Skeletal muscle tissue (tissue), 4 donors: ENCODE data around the gene FOLR2. TPM values are rescaled to one million over a fixed set of nuclear protein-coding genes. Genes with fewer than 3 reads are reported as not detected.
"Not testable (repeated sequence)": the region's sequence is repeated elsewhere in the genome, so short reads cannot be mapped to it uniquely, and the experiment has no call there.

Experiments
- H3K27ac ChIP-seq: one replicate; pipeline ENCODE4 v1.7.0; 2013; ENCODE audit warnings: mild to moderate bottlenecking, low read depth, low read length, inconsistent platforms
- H3K27me3 ChIP-seq, 3 donors: one replicate each; pipeline ENCODE4 v1.7.0; 2013; ENCODE audit warnings: low read length in 3 of 3; ENCODE audit not compliant: control insufficient read depth in 3 of 3, insufficient read depth in 3 of 3
- H3K36me3 ChIP-seq, 3 donors: one replicate each; pipeline ENCODE4 v1.7.0; 2013; ENCODE audit warnings: low read length in 3 of 3; ENCODE audit not compliant: control insufficient read depth in 3 of 3, insufficient read depth in 3 of 3
- H3K4me1 ChIP-seq, 3 donors: one replicate each; pipeline ENCODE4 v1.7.0; 2013; ENCODE audit warnings: low read length in 3 of 3, mild to moderate bottlenecking in 3 of 3; ENCODE audit not compliant: control insufficient read depth in 3 of 3, insufficient read depth in 3 of 3
- H3K4me3 ChIP-seq, 3 donors: one replicate each; pipeline ENCODE4 v1.7.0; 2013; ENCODE audit warnings: low read length in 3 of 3
- H3K9ac ChIP-seq, 3 donors: one replicate each; pipeline ENCODE4 v1.7.0; 2013; ENCODE audit warnings: low read length in 3 of 3, mild to moderate bottlenecking in 3 of 3, moderate library complexity in 2 of 3, low read depth in 1 of 3
- H3K9me3 ChIP-seq, 3 donors: one replicate each; pipeline ENCODE4 v1.7.0; 2013; ENCODE audit warnings: low read length in 3 of 3; ENCODE audit not compliant: control insufficient read depth in 3 of 3
- total RNA-seq: library from RNA; depleted of rRNA; stranded (reverse); fragments of >200 nt; gene quantifications from one replicate; pipeline ENCODE4 v1.2.3, GENCODE V29; 2014
- donor health status: Osteomylitis.

Gene FOLR2
- total RNA-seq, 1 donor from 2014 or later: 15.1 TPM

DNA sequence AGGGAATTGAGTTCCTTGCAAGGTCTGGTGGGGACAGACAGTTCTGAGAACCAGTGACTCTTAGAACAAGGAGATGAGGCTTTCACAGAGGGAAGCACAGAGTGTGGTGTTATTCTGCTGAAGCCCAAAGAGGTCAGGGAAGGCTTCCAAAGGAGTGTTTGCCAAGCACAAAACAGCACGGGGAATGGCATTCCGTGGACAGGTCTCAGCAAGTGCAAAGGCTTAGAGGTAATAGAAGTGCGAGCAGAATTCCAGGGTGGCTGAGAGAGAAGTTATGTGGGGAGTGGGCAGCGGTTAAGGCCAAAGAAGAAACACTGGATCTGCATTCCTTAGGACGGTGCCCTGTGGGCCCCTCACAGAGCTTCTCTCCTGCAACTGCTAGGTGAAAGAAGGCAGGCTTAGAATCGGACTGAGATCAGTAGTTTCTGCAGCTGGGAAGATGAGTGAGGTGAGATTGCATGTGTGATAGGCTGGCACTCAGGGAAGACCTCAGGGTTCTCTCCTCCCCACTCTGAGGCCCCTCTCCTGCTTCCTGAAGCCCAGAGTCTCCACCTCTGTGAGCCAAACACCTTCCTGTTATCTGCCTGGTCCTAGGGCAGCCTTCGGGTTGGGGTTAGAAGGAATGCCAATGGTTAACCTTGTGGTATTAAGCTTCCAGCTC is 35.6 kb upstream of the FOLR2 start:
- not testable (repeated sequence) for H3K9ac ChIP-seq, H3K36me3 ChIP-seq, H3K27me3 ChIP-seq, H3K27ac ChIP-seq, H3K9me3 ChIP-seq, H3K4me1 ChIP-seq, H3K4me3 ChIP-seq

DNA sequence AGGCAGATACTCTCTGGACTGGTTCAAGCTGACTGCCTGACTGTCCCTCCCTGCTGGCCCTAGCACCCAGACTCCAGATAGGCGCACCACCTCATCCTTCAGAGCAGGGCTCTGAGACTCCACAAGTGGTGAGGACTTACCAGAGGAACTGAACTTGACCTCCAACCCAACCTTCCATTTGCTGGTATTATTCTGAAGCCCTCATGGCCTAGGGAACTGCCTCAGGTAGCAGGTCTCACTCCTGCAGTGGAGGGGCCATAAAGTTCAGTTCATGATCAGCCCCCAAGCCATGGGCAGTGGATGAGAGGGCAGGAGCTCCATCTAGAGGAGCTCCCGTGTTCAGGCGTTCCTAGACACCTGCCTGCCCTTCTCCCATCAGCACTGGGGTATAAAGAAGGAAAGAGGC is 35.0 kb upstream of the FOLR2 start:
- not testable (repeated sequence) for H3K4me3 ChIP-seq, H3K9me3 ChIP-seq, H3K36me3 ChIP-seq, H3K27me3 ChIP-seq, H3K9ac ChIP-seq, H3K4me1 ChIP-seq, H3K27ac ChIP-seq

DNA sequence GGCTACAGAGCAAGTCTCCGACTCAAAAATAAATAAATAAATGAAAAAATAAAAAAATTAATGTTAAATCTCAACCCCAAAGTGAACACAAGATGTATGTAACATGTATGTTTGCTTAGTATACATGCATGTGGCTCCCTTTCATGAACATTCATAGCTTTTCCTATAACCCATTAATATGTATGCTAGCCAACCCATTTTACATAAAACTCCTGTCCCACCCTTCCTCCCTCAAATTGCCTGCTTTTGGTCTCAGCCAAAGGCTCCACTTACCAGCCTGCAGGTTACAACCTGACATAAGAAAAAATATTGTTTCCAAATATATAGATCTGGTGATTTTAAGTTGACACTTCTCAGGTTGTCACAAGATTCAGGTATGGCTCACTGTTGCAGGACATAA is 28.3 kb upstream of the FOLR2 start:
- Histone ChIP-seq H3K9ac (no peak overlapping the region), H3K4me1 (peaks cover 0 to 2% (median 2%) of the 10 kb centered on the region in 3 donors)

DNA sequence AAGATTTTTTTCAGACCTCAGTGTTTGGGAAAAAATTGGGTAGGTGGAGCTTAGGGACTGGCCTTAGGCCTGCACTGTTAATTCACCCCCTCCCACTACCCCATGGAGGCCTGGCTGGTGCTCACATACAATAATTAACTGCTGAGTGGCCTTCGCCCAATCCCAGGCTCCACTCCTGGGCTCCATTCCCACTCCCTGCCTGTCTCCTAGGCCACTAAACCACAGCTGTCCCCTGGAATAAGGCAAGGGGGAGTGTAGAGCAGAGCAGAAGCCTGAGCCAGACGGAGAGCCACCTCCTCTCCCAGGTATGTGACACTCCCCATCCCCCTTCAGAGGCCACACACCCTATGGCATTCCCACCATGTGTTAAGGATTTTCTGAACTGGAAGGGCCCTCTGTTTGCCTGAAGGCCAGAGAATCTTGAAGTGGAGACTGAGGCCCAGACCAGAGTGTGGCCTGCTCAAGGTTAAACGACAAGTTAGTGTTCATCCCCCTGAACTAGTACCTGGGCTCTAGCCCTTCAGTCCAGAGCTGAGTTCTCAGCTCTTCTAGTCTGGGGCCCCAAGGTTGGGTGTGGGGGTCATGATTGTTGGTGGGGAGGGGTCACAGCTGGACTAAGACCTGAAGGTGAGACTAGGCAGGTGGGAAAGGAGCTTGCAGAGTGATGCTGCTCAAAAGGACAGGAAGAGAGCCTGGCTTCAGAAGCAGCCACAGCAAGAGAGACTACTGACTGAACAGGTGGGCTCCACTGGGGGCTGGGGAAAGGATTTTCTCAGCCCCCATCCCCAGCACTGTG is 26.9 kb upstream of the FOLR2 start:
- Histone ChIP-seq H3K9me3 (no peaks in the 10 kb centered on the region), H3K9ac (no peak overlapping the region), H3K27me3 (no peaks in the 10 kb centered on the region), H3K4me1 (peaks cover 0 to 2% (median 0%) of the 10 kb centered on the region in 3 donors), H3K4me3 (no peak overlapping the region), H3K27ac (no peak overlapping the region), H3K36me3 (no peaks in the 10 kb centered on the region)

More for the DNA sequence above, 28.3 kb upstream of the FOLR2 start:
- H3K27me3 ChIP-seq: no peaks in the 10 kb centered on the region
- no peak overlapping the region for H3K4me3 ChIP-seq
- no peaks in the 10 kb centered on the region for H3K9me3 ChIP-seq
- H3K27ac ChIP-seq: no peak overlapping the region
- no peaks in the 10 kb centered on the region for H3K36me3 ChIP-seq

DNA sequence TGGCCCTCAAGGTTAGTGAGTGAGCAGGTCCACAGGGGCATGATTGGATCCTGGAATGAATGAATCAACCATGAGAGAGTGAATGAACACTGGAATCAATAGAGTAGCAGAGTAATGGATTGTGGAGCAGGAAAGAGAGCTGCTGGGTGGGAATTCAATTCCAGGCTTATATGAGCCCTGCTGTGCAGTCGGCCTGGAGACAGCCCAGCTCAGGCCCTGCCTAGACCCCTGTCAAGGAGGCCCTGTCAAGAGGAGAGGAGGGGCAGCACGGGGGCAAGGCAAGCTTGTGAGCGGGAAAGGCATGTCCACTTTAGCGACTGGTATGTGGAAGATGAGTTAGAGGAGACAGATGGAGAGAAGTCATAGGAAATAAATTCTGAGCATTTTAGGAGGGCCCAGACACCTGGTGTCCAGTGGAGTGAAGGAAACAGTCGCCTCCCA is 25.9 kb upstream of the FOLR2 start:
- Histone ChIP-seq H3K27me3 (no peaks in the 10 kb centered on the region), H3K9me3 (no peaks in the 10 kb centered on the region), H3K27ac (no peak overlapping the region), H3K9ac (no peak overlapping the region), H3K4me1 (peaks cover 0 to 2% (median 0%) of the 10 kb centered on the region in 3 donors), H3K4me3 (no peak overlapping the region), H3K36me3 (no peaks in the 10 kb centered on the region)

DNA sequence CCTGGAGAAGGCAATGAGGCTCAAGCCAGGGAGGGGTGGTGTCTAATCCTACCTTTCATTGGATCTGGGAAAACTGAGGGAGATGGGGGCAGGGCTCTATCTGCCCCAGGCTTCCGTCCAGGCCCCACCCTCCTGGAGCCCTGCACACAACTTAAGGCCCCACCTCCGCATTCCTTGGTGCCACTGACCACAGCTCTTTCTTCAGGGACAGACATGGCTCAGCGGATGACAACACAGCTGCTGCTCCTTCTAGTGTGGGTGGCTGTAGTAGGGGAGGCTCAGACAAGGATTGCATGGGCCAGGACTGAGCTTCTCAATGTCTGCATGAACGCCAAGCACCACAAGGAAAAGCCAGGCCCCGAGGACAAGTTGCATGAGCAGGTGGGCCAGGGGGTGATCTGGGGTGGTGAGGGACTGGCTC is 24.6 kb upstream of the FOLR2 start, which contains the start of gene FOLR1:
TSS of gene FOLR1 (plus strand) at position 180 of the 421 bp plus-strand sequence. CDS start at position 214, 34 bp downstream.
- no peaks in the 10 kb centered on the region for H3K27me3 ChIP-seq
- no peak within 1 kb of the TSS for H3K9ac ChIP-seq
- no peak within 1 kb of the TSS for H3K27ac ChIP-seq
- H3K9me3 ChIP-seq: no peaks in the 10 kb centered on the region
- no peak within 1 kb of the TSS for H3K4me3 ChIP-seq
- H3K36me3 ChIP-seq: no peaks in the 10 kb centered on the region
- peaks cover 0 to 2% (median 0%) of the 10 kb centered on the region in 3 donors for H3K4me1 ChIP-seq

DNA sequence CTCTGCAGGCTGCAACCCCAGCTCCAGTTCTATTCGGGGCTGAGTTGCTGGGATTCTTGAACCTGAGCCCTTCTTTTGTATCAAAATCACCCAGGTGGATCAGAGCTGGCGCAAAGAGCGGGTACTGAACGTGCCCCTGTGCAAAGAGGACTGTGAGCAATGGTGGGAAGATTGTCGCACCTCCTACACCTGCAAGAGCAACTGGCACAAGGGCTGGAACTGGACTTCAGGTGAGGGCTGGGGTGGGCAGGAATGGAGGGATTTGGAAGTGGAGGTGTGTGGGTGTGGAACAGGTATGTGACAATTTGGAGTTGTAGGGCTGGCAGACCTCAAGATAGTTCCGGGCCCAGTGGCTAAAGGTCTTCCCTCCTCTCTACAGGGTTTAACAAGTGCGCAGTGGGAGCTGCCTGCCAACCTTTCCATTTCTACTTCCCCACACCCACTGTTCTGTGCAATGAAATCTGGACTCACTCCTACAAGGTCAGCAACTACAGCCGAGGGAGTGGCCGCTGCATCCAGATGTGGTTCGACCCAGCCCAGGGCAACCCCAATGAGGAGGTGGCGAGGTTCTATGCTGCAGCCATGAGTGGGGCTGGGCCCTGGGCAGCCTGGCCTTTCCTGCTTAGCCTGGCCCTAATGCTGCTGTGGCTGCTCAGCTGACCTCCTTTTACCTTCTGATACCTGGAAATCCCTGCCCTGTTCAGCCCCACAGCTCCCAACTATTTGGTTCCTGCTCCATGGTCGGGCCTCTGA is 20.9 kb upstream of the FOLR2 start:
- no peak overlapping the region for H3K4me3 ChIP-seq
- no peak overlapping the region for H3K27ac ChIP-seq
- no peaks in the 10 kb centered on the region for H3K9me3 ChIP-seq
- H3K27me3 ChIP-seq: no peaks in the 10 kb centered on the region
- no peak overlapping the region for H3K9ac ChIP-seq
- H3K4me1 ChIP-seq: no peaks in the 10 kb centered on the region
- H3K36me3 ChIP-seq: no peaks in the 10 kb centered on the region

DNA sequence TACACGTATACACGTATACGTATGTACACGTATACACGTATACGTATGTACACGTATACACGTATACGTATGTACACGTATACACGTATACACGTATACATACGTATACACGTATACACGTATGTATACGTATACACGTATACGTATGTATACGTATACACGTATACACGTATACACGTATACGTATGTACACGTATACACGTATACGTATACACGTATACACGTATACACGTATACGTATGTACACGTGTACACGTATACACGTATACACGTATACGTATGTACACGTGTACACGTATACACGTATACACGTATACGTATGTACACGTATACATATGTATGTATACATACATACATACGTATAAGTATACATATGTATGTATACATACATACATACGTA is 15.1 kb upstream of the FOLR2 start:
- not testable (repeated sequence) for H3K9me3 ChIP-seq, H3K4me3 ChIP-seq, H3K36me3 ChIP-seq, H3K27me3 ChIP-seq, H3K4me1 ChIP-seq, H3K9ac ChIP-seq, H3K27ac ChIP-seq

DNA sequence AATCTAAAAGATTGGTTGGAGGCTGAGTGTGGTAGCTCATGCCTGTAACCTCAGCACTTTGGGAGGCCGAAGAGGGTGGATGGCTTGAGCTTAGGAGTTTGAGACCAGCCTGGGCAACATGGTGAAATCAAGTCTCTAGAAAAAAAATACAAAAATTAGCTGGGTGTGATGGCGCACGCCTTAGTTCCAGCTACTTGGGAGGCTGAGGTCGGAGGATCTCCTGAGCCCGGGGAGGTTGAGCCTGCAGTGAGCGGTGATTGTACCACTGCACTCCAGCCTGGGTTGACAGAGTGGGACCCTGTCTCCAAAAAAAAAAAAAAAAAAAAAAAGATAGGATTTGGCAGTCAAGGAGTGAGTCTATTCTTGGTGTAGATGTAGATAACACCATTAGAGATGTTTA is 14.0 kb upstream of the FOLR2 start:
- no peaks in the 10 kb centered on the region for H3K4me1 ChIP-seq
- H3K4me3 ChIP-seq: no peak overlapping the region
- no peaks in the 10 kb centered on the region for H3K27me3 ChIP-seq
- H3K27ac ChIP-seq: no peak overlapping the region
- H3K9ac ChIP-seq: no peak overlapping the region
- no peaks in the 10 kb centered on the region for H3K9me3 ChIP-seq
- H3K36me3 ChIP-seq: no peaks in the 10 kb centered on the region

DNA sequence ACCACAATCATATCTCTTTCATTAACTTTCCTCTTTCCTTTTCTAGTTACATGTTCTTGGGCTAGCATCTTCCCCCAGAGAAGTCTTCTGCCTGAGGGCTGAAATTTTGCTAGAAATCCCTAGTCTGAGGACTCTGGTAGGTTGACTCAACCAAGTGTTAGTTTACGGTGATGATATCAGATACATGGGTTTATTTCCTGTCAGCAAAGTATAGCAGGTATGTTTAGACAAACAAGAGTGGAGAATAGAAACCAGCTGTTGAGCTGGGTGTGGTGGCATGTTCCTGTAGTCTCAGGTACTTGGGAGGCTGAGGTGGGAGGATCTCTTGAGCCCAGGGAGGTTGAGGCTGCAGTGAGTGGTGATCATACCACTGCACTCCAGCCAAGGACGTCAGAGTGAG is 13.4 kb upstream of the FOLR2 start:
- no peaks in the 10 kb centered on the region for H3K4me1 ChIP-seq
- H3K27ac ChIP-seq: no peak overlapping the region
- no peaks in the 10 kb centered on the region for H3K9me3 ChIP-seq
- no peak overlapping the region for H3K9ac ChIP-seq
- H3K4me3 ChIP-seq: no peak overlapping the region
- no peaks in the 10 kb centered on the region for H3K27me3 ChIP-seq
- no peaks in the 10 kb centered on the region for H3K36me3 ChIP-seq
